ENCODE data around the gene IFNLR1.
A peak's percentile ranks its signal among the peaks of the same experiment; 100 is the strongest.

The IFNLR1 gene

GRCh38 chr1:24203404-24203803 is 16.3 kb upstream of the IFNLR1 start:
- no peaks in the 10 kb centered on the region for H3K9me3 ChIP-seq (ENCODE audit: severe bottlenecking)
- H3K4me3 ChIP-seq (ENCODE audit: severe bottlenecking) = no peak overlapping the region
- H3K27ac ChIP-seq (ENCODE audit: poor library complexity, severe bottlenecking) = peak overlapping the region; percentile 48
- no peaks in the 10 kb centered on the region for H3K27me3 ChIP-seq (ENCODE audit: insufficient read depth, poor library complexity, severe bottlenecking)
- peaks cover 15% of the 10 kb centered on the region for H3K4me1 ChIP-seq (ENCODE audit: insufficient read depth, poor library complexity, severe bottlenecking)
- no peaks in the 10 kb centered on the region for H3K36me3 ChIP-seq (ENCODE audit: low read depth)
- ATAC-seq (ENCODE audit: low read depth) = peak; percentile 40
- TF ChIP-seq CTCF (IDR thresholded peaks at IDR 0.05; ENCODE audit: poor library complexity, severe bottlenecking) = no peak
- DNase-seq (ENCODE audit: low spot score) = no peak

- Histone ChIP-seq H3K9me3 (ENCODE audit: severe bottlenecking) (no peaks in the 10 kb centered on the region), H3K36me3 (ENCODE audit: low read depth) (no peaks in the 10 kb centered on the region), H3K4me1 (ENCODE audit: insufficient read depth, poor library complexity, severe bottlenecking) (peaks cover 15% of the 10 kb centered on the region), H3K27ac (ENCODE audit: poor library complexity, severe bottlenecking) (peak overlapping the region; percentile 48), H3K27me3 (ENCODE audit: insufficient read depth, poor library complexity, severe bottlenecking) (no peaks in the 10 kb centered on the region), H3K4me3 (ENCODE audit: severe bottlenecking) (no peak overlapping the region)
- no peak for TF ChIP-seq CTCF (IDR thresholded peaks at IDR 0.05; ENCODE audit: poor library complexity, severe bottlenecking)
- ATAC-seq (ENCODE audit: low read depth) (no peak), DNase-seq (ENCODE audit: low spot score) (no peak)
Measured at GRCh38 chr1:24202987-24203386, 15.9 kb upstream of the IFNLR1 start.

GRCh38 chr1:24202556-24202955 is 15.5 kb upstream of the IFNLR1 start:
- Histone ChIP-seq H3K27ac (ENCODE audit: poor library complexity, severe bottlenecking) (peak overlapping the region; percentile 48), H3K27me3 (ENCODE audit: insufficient read depth, poor library complexity, severe bottlenecking) (no peaks in the 10 kb centered on the region), H3K4me3 (ENCODE audit: severe bottlenecking) (no peak overlapping the region), H3K36me3 (ENCODE audit: low read depth) (no peaks in the 10 kb centered on the region), H3K9me3 (ENCODE audit: severe bottlenecking) (no peaks in the 10 kb centered on the region), H3K4me1 (ENCODE audit: insufficient read depth, poor library complexity, severe bottlenecking) (peaks cover 15% of the 10 kb centered on the region)
- TF ChIP-seq CTCF (IDR thresholded peaks at IDR 0.05; ENCODE audit: poor library complexity, severe bottlenecking) = no peak
- DNase-seq (ENCODE audit: low spot score) (no peak), ATAC-seq (ENCODE audit: low read depth) (no peak; the same call in 2 of the 3 replicates)

GRCh38 chr1:24201941-24202440 is 14.9 kb upstream of the IFNLR1 start:
- ATAC-seq (ENCODE audit: low read depth) (peak; percentile 89), DNase-seq (ENCODE audit: low spot score) (peak; percentile 78)
- peak overlapping the region; percentile 48 for H3K27ac ChIP-seq (ENCODE audit: poor library complexity, severe bottlenecking)
- peak; percentile 91 for TF ChIP-seq CTCF (IDR thresholded peaks at IDR 0.05; ENCODE audit: poor library complexity, severe bottlenecking)
- no peak overlapping the region for H3K4me3 ChIP-seq (ENCODE audit: severe bottlenecking)
- peaks cover 15% of the 10 kb centered on the region for H3K4me1 ChIP-seq (ENCODE audit: insufficient read depth, poor library complexity, severe bottlenecking)
- H3K9me3 ChIP-seq (ENCODE audit: severe bottlenecking) = no peaks in the 10 kb centered on the region
- no peaks in the 10 kb centered on the region for H3K27me3 ChIP-seq (ENCODE audit: insufficient read depth, poor library complexity, severe bottlenecking)
- H3K36me3 ChIP-seq (ENCODE audit: low read depth) = no peaks in the 10 kb centered on the region

GRCh38 chr1:24199291-24199900 is 12.3 kb upstream of the IFNLR1 start:
- H3K4me3 ChIP-seq (ENCODE audit: severe bottlenecking) = no peak overlapping the region
- H3K4me1 ChIP-seq (ENCODE audit: insufficient read depth, poor library complexity, severe bottlenecking) = peaks cover 30% of the 10 kb centered on the region

More at GRCh38 chr1:24199291-24199900, 12.3 kb upstream of the IFNLR1 start:
- Histone ChIP-seq H3K9me3 (ENCODE audit: severe bottlenecking) (no peaks in the 10 kb centered on the region), H3K27me3 (ENCODE audit: insufficient read depth, poor library complexity, severe bottlenecking) (no peaks in the 10 kb centered on the region), H3K36me3 (ENCODE audit: low read depth) (no peaks in the 10 kb centered on the region), H3K27ac (ENCODE audit: poor library complexity, severe bottlenecking) (no peak overlapping the region)
- TF ChIP-seq CTCF (IDR thresholded peaks at IDR 0.05; ENCODE audit: poor library complexity, severe bottlenecking) = peak; percentile 88
- ATAC-seq (ENCODE audit: low read depth) (no peak), DNase-seq (ENCODE audit: low spot score) (no peak)

Measured in RWPE2 (cell line).